HCT116 (cell line): ENCODE data around the gene CHEK2. TPM values are rescaled to one million over a fixed set of nuclear protein-coding genes. Genes with fewer than 3 reads are reported as not detected.

Source experiments
- ATAC-seq: fragments of 200-7000 bp; cut with Tn5 transposase; 2 replicates; pipeline ENCODE4 v1.9.1; 2020; ENCODE audit warnings: mild to moderate bottlenecking, moderate library complexity
- BruUV-seq: library from RNA; stranded (reverse); fragments of 400-500 nt; replicated peaks from 2 replicates; lab custom pipeline; 2021; lab: Mats Ljungman, UMichigan
- CTCF ChIA-PET: fragments of 300-600 bp; sonication (Branson Sonifier 250); formaldehyde crosslinking; loops from one replicate; lab custom pipeline; 2021; ENCODE audit warnings: antibody characterized with exemption; lab: Charles Lee
- POLR2A ChIA-PET: fragments of 300-600, 350-600 bp; sonication (Branson Sonifier 250); formaldehyde crosslinking; loops from one replicate; lab custom pipeline; 2021; ENCODE audit warnings: antibody characterized with exemption; lab: Charles Lee
- RAD21 ChIA-PET, 2 experiments: fragments of 300-600 bp; sonication (Branson Sonifier 250); formaldehyde crosslinking; loops; one replicate each; lab custom pipeline; 2023; ENCODE audit warnings: low total read pairs in 2 of 2; ENCODE audit not compliant: uncharacterized antibody in 2 of 2, unreplicated experiment in 2 of 2, low non-redundant PET in 1 of 2; lab: Charles Lee
- DNase-seq: peaks from one replicate; pipeline ENCODE4 v3.0.0-alpha.2; 2010; ENCODE audit warnings: low read depth, low spot score
- H2AFZ ChIP-seq: fragments of 200-600 bp; shearing (Covaris generic), sonication (generic); 2 replicates; pipeline ENCODE4 v1.6.1; 2017; ENCODE audit warnings: low read depth, mixed run types, mixed read lengths, antibody characterized with exemption, low read length; ENCODE audit not compliant: poor library complexity, severe bottlenecking
- H3K27ac ChIP-seq: 2 replicates; pipeline ENCODE4 v1.5.1; 2012; ENCODE audit warnings: low read depth, low read length
- H3K27me3 ChIP-seq: fragments of 200-600 bp; sonication (generic); 2 replicates; pipeline ENCODE4 v1.6.1; 2016; ENCODE audit warnings: mixed run types, low read length, mixed read lengths; ENCODE audit not compliant: insufficient read depth
- H3K36me3 ChIP-seq, 2 experiments: fragments of 200-500 bp in 1 of 2; fragments of 200-600 bp in 1 of 2; sonication (Bioruptor generic) in 1 of 2; sonication (generic) in 1 of 2; 2 replicates each; pipeline versions ENCODE4 v1.5.1 to v1.6.1; 2014 to 2016; ENCODE audit warnings: low read length in 2 of 2, inconsistent platforms in 1 of 2, mixed read lengths in 1 of 2, mixed run types in 1 of 2; ENCODE audit not compliant: insufficient read depth in 2 of 2, control insufficient read depth in 1 of 2
- H3K4me1 ChIP-seq, 2 experiments: fragments of 200-600 bp in 1 of 2; sonication (generic) in 1 of 2; 2 replicates each; pipeline versions ENCODE4 v1.5.1 to v1.6.1; 2012 to 2017; ENCODE audit warnings: low read length in 2 of 2, inconsistent platforms in 1 of 2, mild to moderate bottlenecking in 1 of 2, mixed read lengths in 1 of 2, mixed run types in 1 of 2, moderate library complexity in 1 of 2; ENCODE audit not compliant: insufficient read depth in 2 of 2, control insufficient read depth in 1 of 2
- H3K4me2 ChIP-seq: fragments of 200-600 bp; sonication (generic); 2 replicates; pipeline ENCODE4 v1.6.1; 2017; ENCODE audit warnings: mixed run types, low read length, mixed read lengths
- H3K4me3 ChIP-seq, 2 experiments: fragments of 200-600 bp in 1 of 2; sonication (generic) in 1 of 2; replicated peaks in 1 of 2; 2 replicates each; pipeline ENCODE4 v1.5.1; 2011 to 2016; ENCODE audit warnings: low read length in 2 of 2, control low read depth in 1 of 2, low read depth in 1 of 2, mild to moderate bottlenecking in 1 of 2, mixed read lengths in 1 of 2, mixed run types in 1 of 2
- H3K79me2 ChIP-seq: fragments of 200-600 bp; sonication (generic); 2 replicates; pipeline ENCODE4 v1.6.1; 2017; ENCODE audit warnings: mild to moderate bottlenecking, mixed run types, low read length, moderate library complexity, mixed read lengths; ENCODE audit not compliant: insufficient read depth
- H3K9ac ChIP-seq: fragments of 200-600 bp; sonication (generic); 2 replicates; pipeline ENCODE4 v1.6.1; 2016; ENCODE audit warnings: low read length, mixed read lengths
- H3K9me2 ChIP-seq: fragments of 200-600 bp; sonication (generic), shearing (Covaris generic); 2 replicates; pipeline ENCODE4 v1.6.1; 2017; ENCODE audit warnings: mixed run types, mild to moderate bottlenecking, moderate library complexity; ENCODE audit not compliant: insufficient read depth
- H3K9me3 ChIP-seq, 2 experiments: fragments of 200-500 bp in 1 of 2; fragments of 200-600 bp in 1 of 2; sonication (Bioruptor generic) in 1 of 2; sonication (generic) in 1 of 2; 2 replicates each; pipeline ENCODE4 v1.6.1; 2014 to 2017; ENCODE audit warnings: low read length in 2 of 2, mixed read lengths in 2 of 2, inconsistent platforms in 1 of 2, low read depth in 1 of 2, mild to moderate bottlenecking in 1 of 2, mixed run types in 1 of 2, moderate library complexity in 1 of 2; ENCODE audit not compliant: control insufficient read depth in 1 of 2, insufficient read depth in 1 of 2
- H4K20me1 ChIP-seq: fragments of 200-600 bp; sonication (generic), shearing (Covaris generic); 2 replicates; pipeline ENCODE4 v1.6.1; 2017; ENCODE audit warnings: mixed run types, mild to moderate bottlenecking, moderate library complexity; ENCODE audit not compliant: insufficient read depth
- ATF3 ChIP-seq: IDR thresholded peaks from 2 replicates; pipeline ENCODE4 v1.6.1; 2012
- CBX3 ChIP-seq: IDR thresholded peaks from 2 replicates; pipeline ENCODE4 v1.6.1; 2012; ENCODE audit warnings: low read depth
- CEBPB ChIP-seq: IDR thresholded peaks from 2 replicates; pipeline ENCODE4 v1.6.1; 2012; ENCODE audit warnings: low read depth
- CTCF ChIP-seq, 3 experiments: fragments of 200-600 bp in 1 of 3; sonication (generic) in 1 of 3; IDR thresholded peaks in 2 of 3; conservative IDR thresholded peaks in 1 of 3; 2 replicates each; pipeline ENCODE4 v1.5.1; 2012 to 2017; ENCODE audit warnings: low read depth in 2 of 3, low read length in 2 of 3, antibody characterized with exemption in 1 of 3, borderline replicate concordance in 1 of 3, control low read depth in 1 of 3, mild to moderate bottlenecking in 1 of 3, mixed read lengths in 1 of 3, mixed run types in 1 of 3, moderate library complexity in 1 of 3; ENCODE audit not compliant: insufficient read depth in 1 of 3
- EGR1 ChIP-seq: IDR thresholded peaks from 2 replicates; pipeline ENCODE4 v1.6.1; 2012; ENCODE audit warnings: low read depth
- ELF1 ChIP-seq: IDR thresholded peaks from 2 replicates; pipeline ENCODE4 v1.6.1; 2012; ENCODE audit warnings: low read depth, borderline replicate concordance
- EZH2 ChIP-seq: fragments of 200-600 bp; sonication (generic); IDR thresholded peaks from 2 replicates; pipeline ENCODE4 v1.6.1; 2017; ENCODE audit warnings: antibody characterized with exemption, mixed run types
- EZH2phosphoT487 ChIP-seq: fragments of 200-600 bp; IDR thresholded peaks from 2 replicates; pipeline ENCODE4 v1.6.1; 2018; ENCODE audit warnings: antibody characterized with exemption, borderline replicate concordance
- FOSL1 ChIP-seq: IDR thresholded peaks from 2 replicates; pipeline ENCODE4 v1.6.1; 2012; ENCODE audit warnings: low read depth
- JUND ChIP-seq: IDR thresholded peaks from 2 replicates; pipeline ENCODE4 v1.6.1; 2012
- POLR2AphosphoS5 ChIP-seq: IDR thresholded peaks from 2 replicates; pipeline ENCODE4 v1.6.1; 2011; ENCODE audit warnings: mild to moderate bottlenecking, low read depth, low read length, moderate library complexity
- RAD21 ChIP-seq: IDR thresholded peaks from 2 replicates; pipeline ENCODE4 v1.6.1; 2012; ENCODE audit warnings: low read depth, mild to moderate bottlenecking
- REST ChIP-seq: IDR thresholded peaks from 2 replicates; pipeline ENCODE4 v1.6.1; 2012; ENCODE audit warnings: low read depth
- TCF7L2 ChIP-seq: IDR thresholded peaks from 2 replicates; pipeline ENCODE4 v1.7.0; 2011; ENCODE audit warnings: borderline replicate concordance, inconsistent platforms; ENCODE audit not compliant: insufficient read depth, insufficient read length; ENCODE audit errors: extremely low read depth
- YY1 ChIP-seq: IDR thresholded peaks from 2 replicates; pipeline ENCODE4 v1.6.1; 2011; ENCODE audit warnings: low read length, low read depth, moderate library complexity, mild to moderate bottlenecking; ENCODE audit not compliant: insufficient replicate concordance; ENCODE audit errors: extremely low read depth
- ZBTB33 ChIP-seq: IDR thresholded peaks from 2 replicates; pipeline ENCODE4 v1.6.1; 2011; ENCODE audit warnings: mild to moderate bottlenecking, low read length, moderate library complexity; ENCODE audit not compliant: insufficient replicate concordance; ENCODE audit errors: extremely low read depth
- ZNF274 ChIP-seq: fragments of 200-500 bp; sonication (Bioruptor generic); IDR thresholded peaks from 2 replicates; pipeline ENCODE4 v1.6.1; 2014; ENCODE audit warnings: mild to moderate bottlenecking, low read depth, low read length, inconsistent platforms
- intact Hi-C: fragments of 100-400 bp; cut with micrococcal nuclease; formaldehyde crosslinking; loops from 2 replicates; pipeline ENCODE4 v1.10.0; 2022
- total RNA-seq: library from RNA; stranded (reverse); gene quantifications from one replicate; pipeline ENCODE4 v1.2.1, GENCODE V29; 2021; ENCODE audit not compliant: unreplicated experiment

The CHEK2 gene
- total RNA-seq, 1 experiment from 2014 or later: 47.1 TPM

- Histone ChIP-seq H3K27ac (no peak overlapping the region), H3K79me2 (no peaks in the 10 kb centered on the region), H3K4me3 (no peak overlapping the region), H3K9me2 (no peaks in the 10 kb centered on the region), H3K4me1 (no peaks in the 10 kb centered on the region), H3K9me3 (no peaks in the 10 kb centered on the region), H3K9ac (no peak overlapping the region), H2AFZ (no peak overlapping the region), H3K27me3 (no peaks in the 10 kb centered on the region), H4K20me1 (no peaks in the 10 kb centered on the region), H3K36me3 (no peaks in the 10 kb centered on the region), H3K4me2 (no peak overlapping the region)
- ChIA-PET CTCF (no interaction called here), RAD21 (interaction anchor here in 1 of 2 experiments (0.8 kb wide), 1 partner anchor 29 kb away, joined by 4 read pairs; no protein-coding TSS in a partner anchor), POLR2A (no interaction called here)
- DNase-seq (no peak), ATAC-seq (no peak)
- intact Hi-C loops: no loop called here
- no peak for TF ChIP-seq EZH2phosphoT487
- TF ChIP-seq YY1: no peak
- no peak for TF ChIP-seq CBX3
- no peak for TF ChIP-seq ATF3
- no peak for TF ChIP-seq POLR2AphosphoS5
- TF ChIP-seq RAD21: no peak
- no peak for TF ChIP-seq ZNF274
- TF ChIP-seq ZBTB33: no peak
- TF ChIP-seq CTCF (IDR thresholded peaks at IDR 0.05 in 2 of 3, conservative IDR thresholded peaks at IDR 0.05 in 1 of 3; ENCODE audit: borderline replicate concordance in 1 of 3, insufficient read depth in 1 of 3, low read depth in 2 of 3, low read length in 2 of 3): no peak
- TF ChIP-seq EGR1: no peak
- TF ChIP-seq EZH2: no peak
- TF ChIP-seq FOSL1: no peak
- no peak for TF ChIP-seq TCF7L2
- TF ChIP-seq REST: no peak
- TF ChIP-seq JUND: no peak
- TF ChIP-seq CEBPB: no peak
- no peak for TF ChIP-seq ELF1
- no TSS peak for BruUV-seq
These were observed 92.8 kb downstream of the CHEK2 start for GRCh38 chr22:28648792-28649191.
